Measurements from ENCODE around the gene CRACR2B. TPM values are rescaled to one million over a fixed set of nuclear protein-coding genes. Genes with fewer than 3 reads are reported as not detected.

CRACR2B gene
- total and polyA plus RNA-seq, 10 of the 15 experiments (the other 5 are each of a cell fraction or from before 2014, with no cell fraction given) = 0.10 to 33.7 (median 12.7) TPM

DNA sequence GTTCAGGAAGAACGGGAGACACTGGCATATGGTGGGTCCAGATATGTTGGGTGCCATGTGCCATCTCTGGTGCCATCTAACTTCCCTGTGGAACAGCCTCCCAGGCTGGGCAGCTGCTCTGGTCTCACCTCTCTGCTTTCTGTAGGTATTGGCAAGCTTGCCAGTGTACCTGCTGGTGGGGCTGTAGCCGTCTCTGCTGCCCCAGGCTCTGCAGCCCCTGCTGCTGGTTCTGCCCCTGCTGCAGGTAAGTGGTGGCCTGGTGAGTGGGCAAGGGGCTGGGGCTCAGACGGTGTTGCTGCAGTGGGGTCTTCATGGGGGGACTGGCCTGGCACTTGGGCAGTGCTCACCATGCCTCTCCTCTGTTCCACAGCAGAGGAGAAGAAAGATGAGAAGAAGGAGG is 15.3 kb upstream of the CRACR2B start:
- H3K27ac ChIP-seq (ENCODE audit: control insufficient read depth, insufficient read depth) = no peak overlapping the region
- intact Hi-C loops (cut with micrococcal nuclease; ENCODE audit: unreplicated experiment) = no loop called here
- H3K4me1 ChIP-seq (ENCODE audit: control insufficient read depth, insufficient read depth, low read length) = peaks cover 7% of the 10 kb centered on the region; the same call in 1 of the 2 replicates
- no peak for ATAC-seq
- no peaks in the 10 kb centered on the region for H3K9me3 ChIP-seq (replicated peaks; ENCODE audit: control insufficient read depth, insufficient read depth, low read length)
- H3K36me3 ChIP-seq (ENCODE audit: control insufficient read depth in 2 of 2, insufficient read depth in 2 of 2, low read length in 1 of 2) = peaks cover 8 to 28% of the 10 kb centered on the region in 2 experiments; a peak in 3 of 4 replicates
- peaks cover 8% of the 10 kb centered on the region; the same call in 1 of the 2 replicates for H4K20me1 ChIP-seq (ENCODE audit: control insufficient read depth, insufficient read depth)
- WGBS (ENCODE audit: insufficient coverage, insufficient replicate concordance, low lambda C conversion rate, missing lambda C conversion rate) = 97% methylated on average over 3 of the region's 3 CpGs
- H3K27me3 ChIP-seq (replicated peaks in 1 of 2; ENCODE audit: control insufficient read depth in 2 of 2, insufficient read depth in 2 of 2, low read length in 1 of 2) = no peaks in the 10 kb centered on the region
- peaks cover 38% of the 10 kb centered on the region for H3K79me2 ChIP-seq (ENCODE audit: control insufficient read depth, insufficient read depth, low read length)
- TF ChIP-seq POLR2A (IDR thresholded peaks at IDR 0.05; ENCODE audit: low read depth, low read length) = peak; percentile 42; the same call in 1 of the 2 replicates
- no peak for TF ChIP-seq NFYA (IDR thresholded peaks at IDR 0.05; ENCODE audit: borderline replicate concordance, low read depth, low read length)
- DNase-seq (ENCODE audit: low read depth, low spot score) = no peak
- FAIRE-seq = no peak
- in situ Hi-C loops (cut with MboI) = loop anchor here (25.0 kb wide), 1 partner anchor 1575 kb away; the partner anchor contains the start of gene CD81
- no TSS peak for BruUV-seq (replicated peaks)
- no peak overlapping the region for H2AFZ ChIP-seq (ENCODE audit: control insufficient read depth, low read depth, low read length)
- ChIA-PET RAD21 (ENCODE audit: unreplicated experiment) (no interaction called here), POLR2A (no interaction called here), SMC1A (ENCODE audit: uncharacterized antibody, unreplicated experiment) (no interaction called here), CTCF (no interaction called here)
- H3K4me2 ChIP-seq (ENCODE audit: control insufficient read depth, insufficient read depth) = peak overlapping the region; percentile 15
- no peak overlapping the region for H3K4me3 ChIP-seq
- no peak overlapping the region; the same call in 1 of the 2 replicates for H3K9ac ChIP-seq (ENCODE audit: control insufficient read depth, insufficient read depth, low read length)

- ChIA-PET CTCF (no interaction called here), RAD21 (ENCODE audit: unreplicated experiment) (no interaction called here), POLR2A (no interaction called here), SMC1A (ENCODE audit: uncharacterized antibody, unreplicated experiment) (no interaction called here)
- in situ Hi-C loops (cut with MboI) (loop anchor here (25.0 kb wide), 1 partner anchor 1574 kb away; the partner anchor contains the start of gene CD81), intact Hi-C loops (cut with micrococcal nuclease; ENCODE audit: unreplicated experiment) (no loop called here)
- Histone ChIP-seq H3K27me3 (replicated peaks in 1 of 2; ENCODE audit: control insufficient read depth in 2 of 2, insufficient read depth in 2 of 2, low read length in 1 of 2) (no peaks in the 10 kb centered on the region), H3K27ac (ENCODE audit: control insufficient read depth, insufficient read depth) (no peak overlapping the region), H3K36me3 (ENCODE audit: control insufficient read depth in 2 of 2, insufficient read depth in 2 of 2, low read length in 1 of 2) (peaks cover 8 to 28% of the 10 kb centered on the region in 2 experiments; a peak in 3 of 4 replicates), H2AFZ (ENCODE audit: control insufficient read depth, low read depth, low read length) (no peak overlapping the region), H4K20me1 (ENCODE audit: control insufficient read depth, insufficient read depth) (peaks cover 8% of the 10 kb centered on the region; the same call in 1 of the 2 replicates), H3K79me2 (ENCODE audit: control insufficient read depth, insufficient read depth, low read length) (peaks cover 36% of the 10 kb centered on the region), H3K9ac (ENCODE audit: control insufficient read depth, insufficient read depth, low read length) (no peak overlapping the region), H3K4me2 (ENCODE audit: control insufficient read depth, insufficient read depth) (no peak overlapping the region), H3K4me3 (no peak overlapping the region), H3K4me1 (ENCODE audit: control insufficient read depth, insufficient read depth, low read length) (peaks cover 7% of the 10 kb centered on the region; the same call in 1 of the 2 replicates), H3K9me3 (replicated peaks; ENCODE audit: control insufficient read depth, insufficient read depth, low read length) (no peaks in the 10 kb centered on the region)
- 97% methylated on average over 6 of the region's 6 CpGs for WGBS (ENCODE audit: insufficient coverage, insufficient replicate concordance, low lambda C conversion rate, missing lambda C conversion rate)
- no peak for DNase-seq (ENCODE audit: low read depth, low spot score)
- no peak for ATAC-seq
- FAIRE-seq = no peak
- BruUV-seq (replicated peaks) = no TSS peak
- TF ChIP-seq CBX3 (IDR thresholded peaks at IDR 0.05; ENCODE audit: borderline replicate concordance, low read depth) (no peak), SMAD5 (IDR thresholded peaks at IDR 0.05; ENCODE audit: low read depth) (no peak), SMC3 (IDR thresholded peaks at IDR 0.05; ENCODE audit: borderline replicate concordance, low read length) (no peak), CEBPB (IDR thresholded peaks at IDR 0.05; ENCODE audit: borderline replicate concordance in 1 of 2, low read depth in 2 of 2, low read length in 2 of 2) (no peak), RAD21 (IDR thresholded peaks at IDR 0.05; ENCODE audit: insufficient read depth, low read depth, low read length) (no peak), ATF7 (IDR thresholded peaks at IDR 0.05; ENCODE audit: low read depth) (no peak), SPI1 (IDR thresholded peaks at IDR 0.05; ENCODE audit: borderline replicate concordance, insufficient read depth, low read depth, low read length) (no peak), ZBTB11 (CRISPR knock-in tag; IDR thresholded peaks at IDR 0.05) (no peak), BHLHE40 (IDR thresholded peaks at IDR 0.05; ENCODE audit: borderline replicate concordance in 1 of 2, low read depth in 2 of 2, low read length in 1 of 2) (no peak), ASH2L (IDR thresholded peaks at IDR 0.05; ENCODE audit: borderline replicate concordance, low read depth) (no peak), ZZZ3 (IDR thresholded peaks at IDR 0.05; ENCODE audit: control insufficient read depth, insufficient read length, low read depth) (no peak), SREBF2 (IDR thresholded peaks at IDR 0.05; ENCODE audit: low read length) (no peak), SMAD1 (IDR thresholded peaks at IDR 0.05; ENCODE audit: low read depth, partially characterized antibody) (no peak), TAF1 (IDR thresholded peaks at IDR 0.05; ENCODE audit: borderline replicate concordance, low read depth, low read length) (no peak)
Measured at GRCh38 chr11:813072-813455, 14.7 kb upstream of the CRACR2B start.
